Right renal cortex interstitium (tissue), 3 donors: ENCODE data around the gene ANP32A. TPM values are rescaled to one million over a fixed set of nuclear protein-coding genes. Genes with fewer than 3 reads are reported as not detected.

ENCODE experiments used
- DNase-seq, 3 donors: peaks; one replicate each; pipeline ENCODE4 v3.0.0-alpha.2; 2013; ENCODE audit warnings: low read depth in 3 of 3, low spot score in 2 of 3
- polyA plus RNA-seq, 3 donors: library from polyadenylated mRNA; unstranded; fragments of 120-200 nt; gene quantifications; one replicate each; pipeline ENCODE4 v1.2.1, GENCODE V29; 2013; ENCODE audit not compliant: insufficient read length in 3 of 3

The ANP32A gene
- polyA plus RNA-seq, 3 donors: 303 to 333 (median 312) TPM

DNA sequence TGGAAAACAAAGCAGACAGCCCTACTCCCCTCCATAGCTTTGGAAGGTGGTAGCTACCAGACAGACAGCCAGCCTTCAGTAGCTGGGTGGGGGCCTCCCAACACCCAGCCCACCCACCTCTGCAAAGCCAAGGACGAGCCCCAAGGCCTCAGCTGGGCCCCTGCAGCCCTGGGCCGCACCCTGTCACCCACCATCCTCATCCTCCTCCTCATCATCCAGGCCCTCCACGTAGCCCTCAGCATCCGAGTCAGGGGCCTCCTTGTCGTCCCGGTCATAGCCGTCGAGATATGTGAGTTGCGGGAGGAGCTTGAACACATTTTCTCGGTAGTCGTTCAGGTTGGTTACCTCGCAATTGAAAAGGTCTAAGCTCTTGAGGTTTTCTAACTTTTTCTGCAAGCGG lies 36.5 kb downstream of the ANP32A start:
- DNase-seq: no peak

DNA sequence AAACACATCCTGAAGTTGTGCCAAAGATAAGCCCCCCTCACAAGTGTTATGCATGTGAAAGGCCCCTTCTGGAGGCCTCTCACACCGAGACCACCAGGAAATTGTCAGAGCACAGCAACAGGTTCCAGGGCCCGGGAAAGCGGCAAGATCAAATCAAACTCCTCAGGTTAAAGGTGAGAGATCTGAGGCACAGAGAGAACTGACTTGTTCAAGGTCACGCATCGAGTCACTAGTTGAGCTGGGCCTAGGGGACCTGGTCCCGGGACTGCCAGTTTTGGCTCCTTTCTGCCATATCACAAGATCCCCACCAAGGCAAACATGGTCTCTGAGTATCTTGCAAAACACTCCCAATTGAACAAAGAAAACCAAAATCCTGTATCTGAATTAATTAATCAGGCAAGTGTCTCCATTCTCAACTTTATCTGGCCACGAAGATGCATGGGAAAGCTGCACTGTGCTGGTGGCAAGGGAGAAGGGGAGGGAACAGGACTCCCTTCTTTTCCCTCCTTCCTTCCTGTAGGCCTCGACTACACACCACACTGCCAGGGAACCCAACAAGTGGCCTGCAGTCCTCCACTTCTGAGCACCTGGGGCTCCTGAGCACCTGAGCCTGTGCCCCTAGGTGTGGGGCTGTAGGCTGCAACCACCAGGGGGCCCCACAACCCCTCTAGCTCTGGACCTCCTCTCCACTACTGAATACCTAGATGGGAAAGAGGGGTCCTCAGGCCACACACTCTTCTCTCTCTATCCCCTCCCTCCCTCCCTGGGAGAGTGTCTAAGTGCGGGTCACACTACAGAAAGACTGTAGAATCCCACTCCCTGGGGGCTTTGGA lies 37.3 kb downstream of the ANP32A start:
- no peak for DNase-seq

DNA sequence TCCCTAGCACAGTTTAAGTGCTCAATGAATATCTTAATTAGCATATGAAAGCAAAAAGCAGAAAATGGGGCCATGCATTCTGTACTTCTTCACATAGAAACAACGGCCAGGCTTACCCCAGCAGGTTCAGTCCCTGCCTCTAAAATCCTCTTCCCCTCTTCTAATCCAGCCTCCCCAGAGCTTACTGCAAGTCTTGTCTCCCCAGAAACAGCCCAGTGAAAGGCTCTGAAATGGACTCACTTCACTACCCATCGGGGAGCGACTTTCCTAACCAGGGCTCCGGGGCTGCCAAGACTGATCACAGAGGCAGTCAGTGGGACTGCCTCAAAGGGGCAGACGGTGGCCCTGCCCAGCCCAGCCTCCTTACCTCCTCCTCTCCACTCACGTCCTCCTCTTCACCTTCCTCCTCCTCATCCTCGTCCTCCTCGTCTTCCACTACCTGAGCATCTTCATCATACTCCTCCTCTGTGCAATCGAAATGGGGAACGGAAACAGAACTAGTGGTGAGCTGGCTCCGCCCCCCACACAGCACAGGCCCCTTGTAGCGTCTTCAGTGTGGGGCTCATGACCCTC lies 38.0 kb downstream of the ANP32A start:
- DNase-seq: no peak

DNA sequence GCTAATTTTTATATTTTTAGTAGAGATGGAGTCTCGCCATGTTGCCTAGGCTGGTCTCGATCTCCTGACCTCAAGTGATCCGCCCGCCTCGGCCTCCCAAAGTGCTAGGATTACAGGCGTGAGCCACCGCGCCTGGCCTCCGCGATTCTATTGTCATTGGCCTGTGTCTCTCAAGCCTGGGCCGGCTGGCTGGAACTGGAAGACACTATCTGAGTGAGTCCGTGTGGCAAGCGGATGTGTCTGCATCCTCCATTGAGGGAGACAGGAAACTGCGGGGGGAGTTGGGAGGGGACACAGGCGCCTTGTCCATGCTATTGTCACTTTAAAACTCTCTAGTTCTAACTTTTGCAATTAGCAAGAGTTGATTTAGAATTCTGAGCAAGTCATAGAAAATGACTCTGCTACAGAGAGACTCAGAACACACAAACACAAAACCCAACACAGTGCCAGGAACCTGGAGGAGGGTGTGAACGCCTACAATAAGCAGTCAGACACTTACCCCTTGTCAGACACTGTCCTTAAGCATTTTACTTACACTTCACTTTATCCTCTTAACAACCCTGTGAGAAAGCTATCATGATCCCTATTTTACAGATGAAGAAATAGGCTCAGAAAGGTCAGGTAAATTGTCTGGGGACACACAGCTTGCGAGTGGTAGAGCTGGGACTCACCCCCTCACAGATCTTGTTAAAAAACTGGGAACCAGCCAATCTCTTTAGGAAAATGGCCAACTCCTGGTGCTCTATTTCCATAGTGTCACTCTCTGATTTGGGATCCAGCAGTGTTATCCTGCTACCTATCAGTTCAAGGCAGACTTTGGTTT lies 38.7 kb downstream of the ANP32A start:
- no peak for DNase-seq

DNA sequence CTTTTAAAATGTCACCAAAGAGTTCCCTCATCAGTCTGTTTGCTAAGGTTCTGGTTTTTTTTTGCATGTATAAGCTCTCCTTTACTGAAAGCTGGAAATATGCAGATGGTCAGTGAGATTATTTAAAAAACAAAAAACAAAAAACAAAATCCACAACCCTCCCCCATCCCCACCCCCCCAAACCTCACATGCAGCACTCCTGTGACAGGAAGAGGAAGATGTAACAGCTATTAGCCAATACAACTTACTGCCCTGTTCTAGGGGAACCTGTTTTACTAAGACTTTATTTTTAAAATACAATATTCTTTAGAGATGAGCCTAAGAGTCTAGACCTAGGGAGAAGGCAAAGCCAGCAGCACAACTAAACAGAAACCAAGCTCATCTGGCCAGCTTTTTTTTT lies 39.5 kb downstream of the ANP32A start:
- no peak for DNase-seq

DNA sequence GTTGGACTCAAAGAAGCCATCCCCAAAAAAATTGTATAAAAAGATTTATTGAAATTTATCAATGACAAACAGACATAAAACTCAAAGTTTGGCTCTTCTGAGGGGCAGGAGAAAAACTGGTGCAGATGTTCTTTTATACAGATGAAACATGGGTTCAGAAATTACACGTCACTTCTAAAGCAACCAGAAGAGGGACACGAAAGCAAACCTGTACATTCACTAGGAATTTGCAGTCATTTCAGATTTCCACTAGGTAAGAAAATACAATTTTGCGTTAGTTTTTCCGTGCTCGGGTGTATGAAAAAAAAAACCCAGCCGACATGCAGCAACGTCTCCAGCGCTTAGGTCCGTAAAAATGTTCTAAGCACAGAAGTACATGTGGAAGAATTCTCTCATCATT lies 41.8 kb downstream of the ANP32A start:
- no peak for DNase-seq

DNA sequence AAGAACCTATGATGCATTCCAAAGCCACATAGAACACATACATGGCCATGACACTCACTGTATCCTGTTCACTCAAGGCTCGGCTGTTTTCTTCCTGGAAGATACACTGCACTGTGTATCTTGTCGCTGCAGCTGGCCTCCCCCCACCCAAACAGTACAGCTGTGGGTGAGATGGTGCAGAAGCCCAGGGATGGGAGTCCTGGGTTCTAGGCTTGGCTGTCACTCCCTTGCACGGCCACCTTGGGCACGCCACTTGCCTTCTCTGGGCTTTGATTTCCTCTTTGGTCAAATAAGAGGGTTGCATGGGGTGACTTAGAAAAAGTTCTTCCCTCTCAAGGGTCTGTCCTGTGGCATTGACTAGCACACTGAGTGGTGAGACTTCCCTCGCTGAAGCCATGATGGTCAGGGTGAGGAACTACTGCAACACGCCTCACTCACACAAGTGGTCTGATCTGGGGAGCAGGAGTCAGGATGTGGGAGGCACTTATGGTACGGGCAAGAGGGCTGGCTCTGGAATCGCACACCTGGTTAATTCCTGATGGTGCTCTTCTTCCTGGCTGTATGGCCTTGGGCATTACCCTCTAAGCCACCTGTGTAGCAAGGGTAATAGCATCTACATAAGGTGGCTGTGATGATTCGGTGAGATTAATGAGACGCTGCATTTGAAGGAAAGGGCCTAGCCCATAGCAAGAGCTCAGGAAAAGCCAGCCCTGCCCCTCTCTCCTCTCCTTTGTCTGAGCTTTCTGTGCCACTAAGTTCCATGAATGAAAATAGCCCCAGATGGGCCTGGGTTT lies 44.0 kb downstream of the ANP32A start:
- DNase-seq: no peak

DNA sequence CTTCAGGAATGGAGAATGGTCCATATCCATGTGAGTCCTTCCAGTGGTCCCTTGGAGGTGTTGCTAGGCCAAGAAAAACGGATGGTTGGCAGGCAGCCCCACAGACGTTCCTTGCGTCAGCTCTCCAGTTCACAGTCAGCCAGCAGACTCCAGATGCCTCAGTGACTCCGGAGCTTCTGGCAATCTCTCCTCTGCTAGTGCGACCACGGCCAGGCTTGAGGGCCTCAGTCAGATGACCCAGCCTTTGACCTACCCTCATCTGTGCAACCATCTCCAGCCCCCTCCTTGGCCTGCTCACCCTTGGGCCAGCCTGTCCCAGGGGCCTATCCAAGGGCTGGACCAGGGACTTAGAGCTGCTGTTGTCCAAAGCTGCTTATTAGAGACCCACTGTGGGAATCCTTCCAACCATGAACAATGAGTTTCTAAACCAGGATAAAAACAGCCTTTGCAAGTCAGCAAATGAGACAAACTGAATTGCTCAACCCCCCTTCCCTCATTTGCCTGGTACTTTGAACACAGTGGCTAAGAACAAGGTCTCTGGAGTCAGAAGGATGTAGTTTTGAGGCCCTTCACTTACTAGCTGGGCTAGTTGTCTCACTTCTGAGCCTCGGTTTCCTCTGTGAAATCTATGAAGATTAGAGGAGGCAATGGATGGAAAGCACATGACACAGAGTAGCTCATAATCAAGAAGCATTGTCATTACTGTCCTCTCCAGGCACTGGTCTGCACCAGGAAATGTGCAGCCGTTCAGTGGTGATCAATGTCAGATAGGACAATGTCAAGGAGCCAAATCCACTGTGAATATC lies 44.8 kb downstream of the ANP32A start:
- DNase-seq: no peak

DNA sequence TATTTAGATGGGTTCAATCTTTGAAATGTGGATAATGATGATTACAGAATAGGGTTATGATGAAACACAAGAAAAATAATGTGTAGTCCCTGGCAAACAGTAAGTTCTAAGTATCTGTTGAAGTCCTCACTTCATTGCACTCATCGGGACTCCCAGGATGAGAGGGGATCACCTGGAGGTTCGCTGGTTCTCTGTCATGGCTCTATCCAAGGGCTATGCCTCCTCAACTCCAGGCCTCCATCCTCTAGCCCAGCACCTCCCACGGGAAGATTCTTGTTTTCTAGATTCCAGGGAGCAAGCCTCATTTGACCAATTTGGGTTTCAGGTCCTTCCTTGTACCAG lies 45.5 kb downstream of the ANP32A start:
- DNase-seq: no peak

DNA sequence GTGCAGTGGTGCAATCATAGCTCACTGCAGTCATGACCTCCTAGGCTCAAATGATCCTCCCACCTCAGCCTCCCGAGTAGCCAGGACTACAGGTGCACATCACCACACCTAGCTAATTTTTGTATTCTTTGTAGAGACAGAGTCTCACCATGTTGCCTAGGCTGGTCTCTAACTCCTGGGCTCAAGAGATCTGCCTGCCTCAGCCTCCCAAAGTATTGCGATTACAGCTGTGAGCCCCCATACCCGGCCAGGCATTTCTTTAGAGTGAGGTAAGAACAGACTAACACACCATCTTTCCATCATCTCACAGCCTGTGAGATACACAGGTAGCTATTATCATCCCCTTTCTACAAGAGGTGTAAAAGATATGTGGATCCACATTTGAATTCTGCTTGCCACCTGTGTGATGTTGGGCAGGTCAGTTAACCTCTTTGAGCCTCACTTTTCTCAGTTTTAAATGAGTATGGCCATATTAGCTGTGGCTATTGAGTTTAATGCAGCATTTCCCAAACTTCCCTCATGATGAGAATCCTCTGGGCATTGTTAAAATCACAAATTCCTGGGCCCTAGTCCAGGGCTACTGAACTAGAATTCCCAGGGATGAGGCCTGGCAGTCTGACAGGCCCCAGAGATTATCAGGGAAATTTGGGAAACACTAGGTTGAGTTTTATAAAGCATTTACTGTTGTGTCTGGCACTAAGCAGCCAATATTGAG lies 46.0 kb downstream of the ANP32A start:
- no peak for DNase-seq

DNA sequence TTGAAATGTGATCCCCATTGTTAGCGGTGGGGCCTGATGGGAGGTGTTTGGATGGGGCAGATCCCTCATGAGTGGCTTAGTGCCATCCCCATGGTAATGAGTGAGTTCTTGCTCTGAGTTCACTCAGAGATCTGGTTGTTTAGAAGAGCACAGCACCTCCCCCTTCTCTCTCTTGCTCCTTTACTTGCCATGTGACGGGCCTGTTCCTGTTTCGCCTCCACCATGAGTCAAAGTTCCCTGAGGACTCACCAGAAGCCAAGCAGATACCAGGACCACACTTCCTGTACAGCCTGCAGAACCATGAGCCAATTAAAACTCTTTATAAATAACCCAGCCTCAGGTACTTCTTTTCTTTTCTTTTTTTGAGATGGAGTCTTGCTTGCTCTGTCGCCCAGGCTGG lies 46.6 kb downstream of the ANP32A start:
- DNase-seq: no peak

DNA sequence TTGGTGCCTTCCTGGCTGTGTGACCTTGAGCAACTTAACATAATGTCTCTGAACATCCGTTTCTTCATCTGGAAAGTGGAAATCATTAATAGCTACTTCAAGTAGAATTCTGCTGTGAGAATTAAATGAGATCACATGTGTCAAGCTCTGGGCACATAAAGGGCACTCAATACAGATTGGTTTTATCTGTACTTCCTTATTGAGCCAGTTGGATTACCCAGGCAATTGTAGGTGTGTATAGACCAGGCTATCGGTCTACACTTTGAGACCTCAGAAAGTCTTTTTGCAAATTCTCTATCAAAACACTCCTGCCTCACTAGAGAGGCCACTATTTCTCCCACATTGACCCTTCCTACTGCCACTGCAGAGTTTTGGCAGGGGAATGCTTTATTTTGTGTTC lies 47.7 kb downstream of the ANP32A start:
- no peak for DNase-seq

DNA sequence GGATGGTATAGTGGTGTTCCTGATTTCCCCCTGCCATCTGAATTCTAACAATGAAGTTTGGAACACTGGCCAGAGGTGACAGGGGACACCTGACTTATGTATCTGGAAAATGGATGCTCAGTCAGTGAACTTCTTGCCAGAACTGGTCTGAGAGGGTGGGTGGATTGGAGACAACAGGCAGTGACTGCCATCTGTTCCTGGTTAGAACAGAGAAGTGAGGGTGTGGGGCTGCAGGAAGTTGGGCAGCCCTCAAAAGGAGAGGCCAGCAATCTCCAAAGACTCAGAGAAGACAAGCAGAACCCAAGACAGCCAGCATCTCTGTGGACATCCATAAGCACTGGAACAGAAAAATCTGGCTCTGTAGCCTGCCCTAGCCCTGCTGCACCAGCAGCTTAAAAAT lies 50.5 kb downstream of the ANP32A start:
- DNase-seq: no peak

DNA sequence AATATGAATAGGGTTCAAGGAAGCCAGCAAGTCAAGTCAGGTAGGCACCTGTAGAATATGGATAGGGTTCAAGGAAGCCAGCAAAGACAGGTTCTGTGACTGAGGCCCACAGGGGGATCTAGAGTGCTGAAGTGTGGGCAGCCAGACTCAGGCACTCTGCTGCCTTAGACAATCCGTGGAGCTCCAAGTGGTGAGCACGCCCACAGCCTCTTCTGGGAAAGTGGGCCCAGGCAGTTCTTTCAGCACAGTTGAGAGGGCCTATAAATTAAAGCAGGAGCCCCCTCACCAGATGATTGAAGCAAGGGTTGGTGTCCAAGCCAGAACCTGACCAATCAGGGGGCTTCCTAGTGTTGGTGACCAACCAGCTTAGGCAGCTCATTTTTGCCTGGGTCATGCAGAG lies 51.0 kb downstream of the ANP32A start:
- no peak for DNase-seq

DNA sequence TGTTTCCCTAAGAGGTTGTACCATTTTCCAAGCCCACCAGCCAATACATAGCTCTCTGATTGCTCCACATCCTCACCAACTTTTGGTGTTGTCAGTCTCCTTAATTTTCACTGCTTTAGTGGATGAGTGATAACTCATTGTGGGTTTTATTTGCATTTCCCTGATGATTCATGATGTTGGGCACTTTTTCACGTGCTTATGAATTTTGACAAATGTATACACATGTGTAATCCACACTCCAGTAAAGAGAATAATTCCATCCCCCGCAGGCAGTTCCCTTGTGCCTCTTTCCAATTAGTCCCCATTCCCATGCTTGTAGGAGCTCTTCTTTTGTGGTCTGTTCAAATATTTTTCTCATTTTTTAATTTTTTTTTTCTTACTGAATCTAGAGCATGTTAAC lies 52.4 kb downstream of the ANP32A start:
- DNase-seq: no peak

DNA sequence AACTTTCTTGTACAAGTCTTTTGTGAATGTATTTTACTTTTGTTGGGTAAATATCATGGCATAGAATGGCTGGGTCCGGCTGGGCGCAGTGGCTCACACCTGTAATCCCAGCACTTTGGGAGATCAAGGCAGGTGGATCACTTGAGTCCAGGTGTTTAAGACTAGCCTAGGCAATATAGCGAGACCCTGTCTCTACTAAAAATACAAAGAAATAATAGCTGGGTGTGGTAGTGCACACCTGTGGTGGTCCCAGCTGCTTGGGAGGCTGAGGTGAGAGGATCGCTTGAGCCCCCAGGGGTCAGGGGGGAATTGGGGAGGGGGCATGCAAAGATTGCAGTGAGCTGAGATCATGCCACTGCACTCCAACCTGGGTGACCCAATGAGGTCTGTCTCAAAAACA lies 52.9 kb downstream of the ANP32A start:
- no peak for DNase-seq

DNA sequence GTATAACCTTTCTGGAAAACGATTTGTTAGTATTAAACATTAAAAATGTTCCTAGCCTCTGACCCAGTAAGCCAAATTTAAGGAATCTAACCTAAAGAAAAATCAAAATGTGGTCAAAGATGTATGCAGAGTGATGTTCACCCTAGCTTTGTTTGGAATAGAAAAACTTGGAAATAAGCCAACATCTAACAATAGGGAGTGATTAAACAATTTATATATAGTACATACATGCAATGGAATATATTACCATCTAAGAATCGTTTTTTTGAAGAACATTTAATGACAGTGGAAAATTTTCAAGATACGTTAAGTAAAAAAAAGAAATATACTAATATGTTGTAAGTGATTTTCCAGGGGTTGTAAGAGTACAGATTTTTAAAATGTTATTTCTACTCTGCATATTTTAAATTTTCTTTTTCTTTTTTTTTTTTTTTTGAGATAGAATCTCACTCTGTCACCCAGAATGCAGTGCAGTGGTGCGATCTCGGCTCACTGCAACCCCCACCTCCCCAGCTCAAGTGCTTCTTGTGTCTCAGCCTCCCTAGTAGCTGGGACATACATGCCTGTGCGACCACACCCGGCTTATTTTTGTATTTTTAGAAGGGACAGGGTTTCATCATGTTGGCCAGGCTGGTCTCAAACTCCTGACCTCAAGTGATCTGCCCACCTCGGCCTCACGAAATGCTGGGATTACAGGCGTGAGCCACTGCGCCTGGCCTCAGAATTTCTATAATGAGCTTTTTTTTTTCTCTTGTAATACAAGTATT lies 54.9 kb downstream of the ANP32A start:
- DNase-seq: no peak

DNA sequence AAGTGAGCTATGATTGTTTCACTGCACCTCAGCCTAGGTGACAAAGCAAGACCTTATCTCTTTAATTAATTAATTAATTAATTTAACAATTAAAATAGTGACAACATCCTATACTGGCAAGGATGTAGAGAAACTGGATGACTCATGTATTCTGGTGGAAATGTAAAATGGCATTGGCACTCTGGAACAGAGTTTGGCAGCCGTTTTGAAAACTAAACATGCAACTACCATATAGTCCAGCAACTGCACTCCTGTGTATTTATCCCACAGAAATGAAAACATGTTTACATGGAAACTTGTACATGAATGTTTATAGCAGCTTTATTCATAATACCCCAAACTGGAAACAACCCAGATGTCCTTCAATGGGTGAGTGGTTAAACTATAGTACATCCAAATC lies 56.6 kb downstream of the ANP32A start:
- DNase-seq: no peak

DNA sequence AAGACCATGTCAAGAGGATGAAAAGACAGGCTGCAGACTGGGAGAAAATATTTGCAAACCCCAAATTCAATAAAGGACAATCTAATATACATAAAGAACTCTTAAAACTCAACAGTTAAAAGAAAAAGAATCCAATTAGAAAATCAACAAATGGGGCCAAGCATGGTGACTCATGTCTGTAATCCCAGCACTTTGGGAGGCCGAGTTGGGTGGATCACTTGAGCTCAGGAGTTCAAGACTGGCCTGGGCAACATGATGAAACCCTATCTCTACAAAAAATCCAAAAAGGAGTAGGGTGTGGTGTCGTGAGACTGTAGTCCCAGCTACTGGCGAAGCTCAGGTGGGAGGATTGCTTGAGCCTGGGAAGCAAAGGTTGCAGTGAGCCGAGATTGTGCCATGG lies 57.6 kb downstream of the ANP32A start:
- DNase-seq: no peak
